ENCODE measurements around the gene PTPRK.

The PTPRK gene

DNA sequence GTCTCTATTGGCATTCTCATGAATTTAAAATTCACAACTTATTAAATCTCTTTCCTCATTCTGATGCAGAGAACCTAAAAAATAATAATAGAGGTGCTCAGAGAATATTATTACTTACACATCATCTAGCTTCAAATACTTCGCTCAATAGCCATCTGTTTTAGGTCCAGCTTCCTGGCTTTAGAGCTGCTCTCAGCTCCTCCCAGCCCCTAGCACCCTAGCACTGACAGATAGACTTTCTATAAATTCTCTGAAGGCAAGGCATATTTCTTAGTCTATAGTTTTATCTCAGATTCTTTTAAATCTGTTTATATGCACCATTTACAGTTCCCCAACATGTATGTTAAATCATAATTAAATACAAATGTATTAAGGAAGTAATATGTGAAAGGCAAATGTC, 281.3 kb downstream of the PTPRK start:
- no peak overlapping the region for H3K27ac ChIP-seq

DNA sequence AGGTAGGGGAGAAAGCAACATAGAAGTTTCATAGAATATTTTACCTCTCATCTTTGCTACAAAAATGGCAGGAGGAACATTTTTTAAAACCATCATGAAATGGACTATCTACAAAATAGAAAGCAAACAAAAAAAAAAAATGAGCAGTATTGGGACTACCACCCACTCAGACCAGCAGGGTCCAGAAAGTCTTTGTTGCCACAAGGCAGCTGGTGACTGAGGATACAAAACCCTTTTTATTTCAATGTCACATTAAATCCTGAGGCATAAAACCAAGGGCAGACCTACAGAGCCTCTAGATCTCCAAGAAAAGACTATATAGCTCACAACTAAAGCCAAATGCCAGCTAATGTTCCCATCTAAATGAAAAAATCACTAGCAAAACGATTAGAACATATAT, 282.2 kb downstream of the PTPRK start:
- no peak overlapping the region for H3K4me3 ChIP-seq
- no peak overlapping the region for H3K27ac ChIP-seq

More for the DNA sequence above, 281.3 kb downstream of the PTPRK start:
- no peak overlapping the region for H3K4me3 ChIP-seq

DNA sequence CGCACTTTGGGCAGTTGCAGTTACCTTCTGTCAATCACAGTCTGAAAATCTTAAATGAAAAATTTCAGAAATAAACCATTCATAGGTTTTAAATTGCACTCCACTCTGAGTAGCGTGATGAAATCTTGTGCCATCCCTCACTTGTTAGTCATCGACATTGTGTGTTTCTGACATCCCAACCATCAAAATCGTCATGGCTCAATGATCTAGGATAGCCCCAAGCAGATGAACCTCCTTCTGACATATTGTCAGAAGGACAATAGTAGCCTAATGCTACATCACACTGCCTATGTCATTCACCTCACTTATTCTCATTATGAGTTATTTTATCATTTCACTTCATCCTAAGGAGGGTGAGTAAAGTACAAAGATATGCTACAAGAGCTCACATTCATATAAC, 284.8 kb downstream of the PTPRK start:
- Histone ChIP-seq H3K27ac (no peak overlapping the region), H3K4me3 (no peak overlapping the region)

DNA sequence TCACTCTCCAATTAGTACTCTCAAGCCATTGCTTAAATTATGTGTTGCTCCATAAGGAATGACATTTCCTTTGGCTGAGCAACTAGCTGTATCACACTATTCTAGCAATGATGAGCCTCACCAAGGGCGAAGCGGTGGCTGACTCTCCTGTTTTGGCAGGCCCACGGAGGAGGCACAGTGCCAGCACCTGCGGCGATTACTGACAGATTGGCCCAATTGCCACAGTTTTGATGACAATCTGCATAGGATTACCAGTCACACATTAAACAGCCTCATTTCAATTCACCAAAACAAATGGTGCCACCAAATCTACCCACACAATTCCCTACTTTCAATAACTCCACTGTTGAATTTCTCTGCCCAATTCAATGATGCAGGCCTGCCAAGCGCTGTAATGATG, 286.9 kb downstream of the PTPRK start:
- Histone ChIP-seq H3K4me3 (no peak overlapping the region), H3K27ac (no peak overlapping the region)

DNA sequence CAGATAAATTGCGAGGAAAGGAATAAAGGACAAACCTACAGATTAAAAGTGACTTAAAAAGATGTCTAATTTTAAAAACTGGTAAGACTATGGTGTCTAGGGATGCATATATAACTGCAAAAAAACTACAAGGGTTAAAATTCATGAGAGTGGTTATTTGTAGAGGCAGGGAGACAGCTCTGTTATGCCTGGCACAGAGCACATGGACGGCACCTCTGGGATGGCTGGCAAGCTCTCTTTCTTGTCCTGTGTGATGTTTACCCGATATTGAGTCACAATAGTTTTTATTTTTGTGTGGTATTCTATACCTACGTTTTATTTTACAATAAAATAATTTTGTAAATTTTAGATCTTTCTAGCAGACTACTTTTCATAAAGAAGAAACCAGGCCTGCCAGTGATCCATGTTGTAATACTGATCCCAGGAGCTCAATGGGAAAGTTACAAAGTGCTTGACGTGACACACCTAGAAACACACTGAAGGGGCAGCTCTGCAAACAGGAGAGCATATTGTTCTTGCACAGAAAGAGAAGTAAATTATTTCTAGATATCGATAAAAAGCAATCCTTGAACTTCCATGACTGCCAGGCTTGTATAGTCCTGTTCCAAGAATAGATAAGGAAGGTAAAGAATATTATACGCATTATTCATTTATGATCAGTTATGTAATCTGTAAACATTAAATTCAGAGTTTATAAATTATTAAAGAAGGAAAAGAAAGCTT, 290.0 kb downstream of the PTPRK start:
- H3K4me3 ChIP-seq, result no peak overlapping the region
- H3K27ac ChIP-seq, result no peak overlapping the region

DNA sequence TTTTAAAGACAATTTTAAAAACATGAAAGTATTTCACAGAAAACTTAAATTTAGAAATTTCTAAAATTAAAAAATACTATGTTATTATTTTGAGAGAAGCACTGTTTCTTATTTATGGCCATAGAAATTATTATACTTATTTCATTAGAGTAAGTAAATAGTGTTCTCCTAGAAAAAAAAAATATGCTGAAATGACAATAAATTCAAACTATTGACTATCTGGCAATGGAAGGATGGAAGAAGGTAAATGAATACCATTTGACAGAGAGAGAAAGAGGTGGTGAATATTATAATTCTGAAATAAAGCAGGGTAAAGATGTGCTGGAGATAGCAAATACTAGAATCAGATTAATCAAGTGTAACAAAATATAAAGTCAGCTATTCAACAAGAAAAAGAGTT, 294.8 kb downstream of the PTPRK start:
- H3K27ac ChIP-seq, result no peak overlapping the region
- H3K4me3 ChIP-seq, result no peak overlapping the region

DNA sequence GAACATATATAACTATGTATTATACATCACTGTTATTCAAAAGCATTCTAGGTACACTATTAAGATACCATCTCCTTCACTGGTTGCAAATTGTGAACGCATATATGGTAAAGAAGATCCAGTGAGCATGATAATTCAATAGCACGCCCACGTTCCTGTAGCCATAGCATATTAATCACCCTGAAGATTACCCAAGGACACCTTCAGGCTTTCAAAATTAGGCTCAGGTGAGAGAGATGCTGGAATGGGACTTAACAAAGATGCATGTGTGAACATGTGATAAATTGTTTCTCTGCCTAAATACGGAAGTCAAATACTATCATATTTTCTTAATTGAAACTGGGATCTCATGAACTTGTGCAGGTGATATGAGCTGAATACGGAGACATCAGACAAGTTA, 303.5 kb downstream of the PTPRK start:
- Histone ChIP-seq H3K27ac (no peak overlapping the region), H3K4me3 (no peak overlapping the region)

DNA sequence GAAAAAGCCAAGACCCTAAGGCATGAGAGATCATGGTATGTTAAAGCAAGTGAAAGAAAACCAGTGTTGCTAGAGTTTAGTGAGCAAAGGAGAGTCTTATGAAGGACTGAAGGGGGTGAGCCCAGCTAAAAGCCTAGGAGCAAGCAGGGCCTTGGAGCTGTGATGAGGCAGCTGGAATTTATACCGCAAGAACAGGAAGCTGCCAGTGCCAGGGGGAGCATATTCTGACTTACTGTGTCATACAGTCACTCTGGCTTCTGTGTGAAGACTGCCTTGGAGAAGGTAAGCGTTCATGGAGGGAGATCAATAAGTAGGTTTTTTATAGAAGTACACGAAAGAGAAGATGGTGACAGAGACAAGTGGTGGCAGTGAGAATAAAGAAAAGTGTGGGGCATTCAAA, 310.6 kb downstream of the PTPRK start:
- no peak overlapping the region for H3K27ac ChIP-seq
- H3K4me3 ChIP-seq, result no peak overlapping the region

DNA sequence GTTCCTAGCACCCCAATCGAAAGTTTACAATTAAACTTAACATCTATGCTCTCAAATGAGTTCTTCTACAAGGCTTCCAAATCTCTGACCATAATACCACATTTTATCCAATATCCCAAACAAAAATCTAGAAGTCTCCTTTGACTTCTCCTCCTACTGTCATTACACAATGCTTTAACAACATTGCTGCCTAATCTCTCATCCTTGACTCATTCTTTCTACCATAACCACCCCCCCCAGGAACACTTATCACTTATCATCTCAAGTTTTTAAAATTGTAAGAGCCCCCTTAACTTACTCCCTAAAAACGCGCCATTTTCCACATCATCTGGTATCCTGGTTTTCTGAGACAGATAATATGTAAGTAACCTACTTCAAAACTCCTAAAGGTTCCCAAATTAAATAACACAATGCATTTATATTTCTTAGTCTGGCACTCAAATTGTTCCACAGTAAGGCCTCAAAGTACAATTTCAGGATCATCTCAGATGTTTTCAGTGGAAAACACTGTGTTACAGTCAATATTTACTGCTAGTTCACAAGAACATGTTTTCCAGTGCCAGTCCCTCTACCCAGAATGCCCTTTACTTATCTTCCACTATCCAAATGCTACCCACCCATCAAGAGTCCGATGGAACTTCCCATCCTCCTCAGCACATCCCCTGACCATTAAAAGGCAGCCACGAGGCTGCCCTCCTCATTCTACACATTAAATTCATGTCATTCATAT, 311.4 kb downstream of the PTPRK start:
- no peak overlapping the region for H3K27ac ChIP-seq
- H3K4me3 ChIP-seq, result no peak overlapping the region

DNA sequence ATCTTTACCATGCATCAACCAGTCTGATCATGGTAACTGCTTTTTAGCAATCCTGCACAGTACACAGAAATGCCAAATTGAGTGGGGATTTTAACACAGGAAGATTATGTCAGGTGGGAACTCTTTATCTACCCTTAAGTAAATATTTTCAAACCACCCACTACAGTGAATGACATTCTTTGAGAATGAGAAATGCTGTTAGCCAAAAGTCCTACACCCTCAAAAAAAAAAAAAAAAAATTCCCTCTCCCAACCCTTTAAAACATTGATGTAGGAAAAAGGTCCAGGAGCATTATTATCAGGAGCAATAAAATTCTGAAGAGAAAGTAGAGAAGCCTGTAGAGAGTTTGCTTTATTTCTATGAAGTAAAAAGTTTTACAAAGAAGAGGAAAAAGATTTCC, 312.3 kb downstream of the PTPRK start:
- H3K4me3 ChIP-seq, result no peak overlapping the region
- no peak overlapping the region for H3K27ac ChIP-seq

DNA sequence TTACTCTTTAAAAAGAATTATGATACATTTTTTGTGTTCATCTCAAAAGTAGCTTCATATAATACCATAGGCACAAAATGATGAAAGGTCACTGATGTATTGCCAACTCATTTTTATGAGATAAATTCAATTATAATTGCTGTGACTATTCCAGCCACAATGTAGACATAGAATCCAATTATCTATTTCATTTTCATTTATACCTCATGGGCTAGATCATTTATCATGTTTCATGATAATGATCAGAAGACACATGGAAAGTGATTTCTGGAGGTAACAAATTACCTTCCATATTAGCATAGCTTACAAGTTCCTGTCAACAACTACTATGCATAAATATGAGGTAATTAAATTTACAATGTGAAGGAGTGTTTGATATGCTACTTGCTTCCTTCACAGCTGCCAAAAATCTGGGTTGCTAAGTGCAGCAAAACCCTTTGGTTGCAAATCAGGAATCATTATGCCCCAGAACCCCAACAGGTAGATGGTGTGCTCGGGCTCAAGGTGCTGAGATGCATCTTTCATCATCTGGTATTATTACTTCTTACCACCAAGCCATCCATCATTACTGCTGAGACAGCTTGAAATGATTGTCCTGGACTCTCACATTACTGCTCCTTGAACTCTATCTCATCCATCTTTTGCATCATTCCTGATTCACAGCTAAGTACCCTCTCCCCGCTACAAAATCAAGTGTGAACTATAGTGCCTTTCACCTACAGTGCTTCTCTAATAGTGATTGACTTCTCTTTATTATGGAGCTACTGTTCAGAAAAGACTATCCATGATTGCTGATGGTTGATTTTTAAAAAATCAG, 313.6 kb downstream of the PTPRK start:
- no peak overlapping the region for H3K4me3 ChIP-seq
- no peak overlapping the region for H3K27ac ChIP-seq

DNA sequence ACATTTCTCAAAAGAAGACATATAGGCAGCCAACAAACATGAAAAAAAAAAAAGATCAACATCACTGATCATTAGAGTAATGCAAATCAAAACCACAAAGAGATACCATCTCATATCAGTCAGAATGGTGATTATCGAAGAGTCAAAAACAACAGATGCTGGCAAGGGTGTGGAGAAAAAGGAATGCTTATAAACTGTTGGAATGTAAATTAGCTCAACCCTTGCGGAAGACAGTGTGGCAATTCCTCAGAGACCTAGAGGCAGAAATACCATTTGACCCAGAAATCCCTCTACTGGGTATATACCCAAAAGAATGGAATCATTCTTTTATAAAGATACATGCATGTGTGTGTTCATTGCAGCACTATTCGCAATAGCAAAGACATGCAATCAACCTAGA, 315.8 kb downstream of the PTPRK start:
- Histone ChIP-seq H3K27ac (no peak overlapping the region), H3K4me3 (no peak overlapping the region)

DNA sequence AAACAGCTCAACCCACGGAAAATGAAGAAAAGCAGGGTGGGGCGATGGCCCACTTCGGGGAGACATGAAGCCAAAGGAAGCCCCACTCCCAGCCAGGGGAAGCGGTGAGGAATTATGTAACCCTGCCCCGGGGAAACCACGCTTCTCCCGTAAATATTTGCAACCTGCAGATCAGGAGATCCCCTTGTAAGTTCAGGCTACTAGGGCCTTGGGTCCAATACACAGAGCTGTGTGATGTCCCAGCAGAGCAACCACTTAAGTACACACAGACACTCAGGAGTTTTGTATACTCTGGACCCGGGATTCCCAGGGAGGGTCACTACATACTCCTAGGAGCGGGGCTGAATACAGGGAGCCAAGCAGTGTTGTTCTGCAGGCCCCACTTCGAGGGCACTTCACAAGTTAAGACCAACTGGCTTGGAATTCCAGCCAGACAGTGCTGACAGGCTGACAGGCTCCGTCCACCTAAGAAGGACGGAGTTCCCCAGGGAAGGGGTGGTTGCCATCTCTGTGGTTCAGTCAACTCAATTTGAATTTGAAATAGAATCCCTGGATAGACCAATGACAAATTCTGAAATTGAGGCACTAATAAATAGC, 318.1 kb downstream of the PTPRK start:
- Histone ChIP-seq H3K4me3 (no peak overlapping the region), H3K27ac (no peak overlapping the region)

DNA sequence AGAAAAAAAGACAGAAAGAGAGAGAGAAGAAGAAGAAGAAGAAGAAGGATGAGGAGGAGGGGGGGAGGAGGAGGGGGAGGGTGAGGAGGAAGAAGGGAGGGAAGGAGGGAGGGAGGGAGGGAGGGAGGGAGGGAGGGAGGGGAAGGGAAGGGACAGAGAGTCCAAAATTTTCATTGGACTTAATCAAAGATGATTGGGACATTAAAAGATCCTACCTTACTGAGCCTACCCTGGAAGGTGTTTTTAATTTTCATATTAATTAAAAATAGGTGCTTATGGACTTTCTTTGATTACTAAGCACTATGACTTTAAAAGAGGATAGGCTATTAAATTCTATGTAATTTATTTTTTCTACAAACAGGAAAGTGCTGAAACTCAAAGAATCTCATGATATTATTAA, 319.6 kb downstream of the PTPRK start:
- H3K4me3 ChIP-seq, result no peak overlapping the region
- H3K27ac ChIP-seq, result no peak overlapping the region

DNA sequence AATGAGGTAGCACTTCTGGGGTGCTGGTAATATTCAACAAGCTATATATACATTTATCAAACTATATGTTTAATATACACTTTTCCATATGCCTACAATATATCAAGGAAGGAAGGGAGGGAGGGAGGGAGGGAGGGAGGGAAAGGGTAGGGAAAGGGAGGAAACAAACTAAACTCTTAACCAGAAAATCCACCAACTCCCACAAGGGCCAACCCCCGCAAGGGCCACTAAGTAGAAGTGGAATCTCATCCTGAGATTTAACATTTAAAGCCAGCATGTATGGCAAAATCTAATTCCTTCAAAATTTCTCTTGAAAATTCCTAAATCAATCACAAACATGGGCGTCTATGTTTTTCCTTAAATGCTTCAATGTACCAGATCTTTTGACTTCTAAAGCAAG, 320.9 kb downstream of the PTPRK start:
- Histone ChIP-seq H3K27ac (no peak overlapping the region), H3K4me3 (no peak overlapping the region)

DNA sequence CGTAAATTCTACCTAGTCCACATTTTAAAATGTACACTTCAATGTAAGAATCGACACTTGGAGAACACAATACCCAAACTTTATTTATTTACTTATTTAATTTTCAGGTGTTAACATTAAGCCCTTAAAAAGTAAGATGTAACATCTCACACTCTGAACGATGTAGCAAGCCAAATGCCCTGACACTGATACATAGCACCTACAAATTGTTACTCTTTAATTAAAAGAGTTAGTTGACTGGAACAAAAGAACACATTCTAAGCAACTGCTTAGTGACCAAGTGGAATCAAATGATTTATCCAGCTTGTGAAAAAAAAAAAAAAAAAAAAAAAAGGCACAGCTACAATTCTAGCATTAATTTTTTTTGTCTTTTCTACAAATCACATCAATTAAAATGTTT, 327.4 kb downstream of the PTPRK start:
- H3K27ac ChIP-seq, result no peak overlapping the region

DNA sequence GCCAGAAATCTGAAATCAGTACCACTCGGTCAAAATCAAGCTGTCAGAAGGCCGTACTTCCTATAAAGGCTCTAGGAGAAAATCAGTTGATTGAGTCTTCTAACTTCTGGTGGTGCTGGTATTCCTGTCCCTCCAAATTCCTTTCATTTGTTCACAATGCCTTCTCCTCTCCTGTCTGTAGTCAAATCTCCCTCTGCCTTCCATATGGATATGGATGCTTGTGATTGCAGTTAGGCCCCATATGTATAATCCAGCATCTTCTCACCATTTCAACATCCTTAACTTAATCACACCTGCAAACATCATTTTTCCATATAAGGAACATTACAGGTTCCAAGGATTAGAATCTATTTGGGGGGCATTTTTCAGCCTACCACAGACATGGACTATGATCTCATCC, 331.7 kb downstream of the PTPRK start:
- Histone ChIP-seq H3K4me3 (no peak overlapping the region), H3K27ac (no peak overlapping the region)

More for the DNA sequence above, 327.4 kb downstream of the PTPRK start:
- no peak overlapping the region for H3K4me3 ChIP-seq

DNA sequence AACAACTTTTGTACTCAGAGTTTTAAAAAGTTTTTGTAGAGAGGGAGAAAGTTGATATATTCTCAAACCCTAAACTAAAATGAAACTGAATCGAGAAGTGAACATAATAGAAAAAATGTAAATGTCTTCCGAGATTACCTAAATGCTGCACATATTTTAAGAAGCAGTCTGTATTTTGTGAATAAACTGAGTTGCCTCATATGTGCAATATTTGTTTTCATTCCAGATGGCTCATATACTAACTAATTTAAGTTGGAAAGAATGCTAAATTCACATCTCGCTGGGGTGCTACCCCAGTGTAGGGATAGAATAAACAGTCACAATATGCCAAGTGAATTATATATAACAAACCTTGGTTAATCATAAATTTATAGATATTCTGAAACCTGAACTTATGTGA, 333.7 kb downstream of the PTPRK start:
- Histone ChIP-seq H3K27ac (no peak overlapping the region), H3K4me3 (no peak overlapping the region)

DNA sequence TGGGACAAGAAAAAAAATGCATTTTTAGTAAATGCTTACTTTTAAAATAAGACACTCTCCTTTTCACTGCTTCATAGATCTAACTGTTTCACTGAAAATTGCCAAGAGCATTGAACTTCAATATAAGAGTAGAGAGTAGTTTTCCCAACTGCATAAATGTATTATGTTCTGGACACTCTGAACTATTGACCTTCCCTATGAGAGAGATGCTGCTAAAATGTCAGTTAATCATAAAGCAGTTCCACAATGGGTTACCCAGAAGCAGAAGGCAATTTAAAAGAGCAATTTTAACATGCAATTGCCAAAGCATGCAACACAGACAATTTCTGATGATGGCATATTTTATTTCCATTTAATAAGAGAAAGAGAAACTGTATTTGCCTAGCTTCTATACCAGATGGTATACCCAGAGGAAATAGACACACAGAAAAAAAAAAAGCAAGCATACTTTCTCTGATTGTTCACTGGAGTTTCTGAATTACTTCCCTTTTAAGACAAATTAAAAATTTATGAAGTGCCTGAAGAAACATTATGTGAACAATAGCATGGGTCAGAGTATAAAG, 340.4 kb downstream of the PTPRK start:
- H3K27ac ChIP-seq, result no peak overlapping the region

DNA sequence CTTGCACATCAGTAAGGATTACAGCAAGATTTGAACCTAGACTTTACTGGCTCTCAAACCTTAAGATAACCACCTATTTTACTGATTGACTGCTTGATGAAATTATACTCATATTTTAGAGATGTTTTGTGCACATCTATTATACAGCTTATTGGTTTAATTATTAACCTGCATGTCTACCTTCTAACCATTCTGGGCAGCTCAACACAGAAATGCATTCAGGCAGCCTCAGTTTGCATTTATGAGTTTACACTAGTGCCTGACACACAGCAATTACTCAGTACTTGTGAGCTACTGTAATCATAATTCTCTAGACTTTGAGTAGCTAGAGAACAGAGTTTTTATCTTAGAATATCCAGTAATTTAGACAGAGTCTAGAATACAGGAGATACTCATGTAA, 345.7 kb downstream of the PTPRK start:
- Histone ChIP-seq H3K27ac (no peak overlapping the region), H3K4me3 (no peak overlapping the region)

More for the DNA sequence above, 340.4 kb downstream of the PTPRK start:
- no peak overlapping the region for H3K4me3 ChIP-seq

Measured in skin epidermis (tissue), 12 donors.